Common myeloid progenitor, CD34-positive (primary cell): Measurements from ENCODE around the gene PTPRK.

Experiments
- CTCF ChIA-PET: fragments of 350-600 bp; sonication (Branson Sonifier 250); formaldehyde crosslinking; loops from one replicate; lab custom pipeline; 2021; ENCODE audit warnings: antibody characterized with exemption; lab: Charles Lee
- POLR2A ChIA-PET: fragments of 350-600 bp; sonication (Branson Sonifier 250); formaldehyde crosslinking; loops from one replicate; lab custom pipeline; 2021; ENCODE audit warnings: antibody characterized with exemption; lab: Charles Lee
- DNase-seq, 3 donors: peaks; one replicate each; pipeline versions ENCODE4 v3.0.0 to v3.0.0-alpha.2; 2013
- H3K27ac ChIP-seq, 2 experiments: 1 replicate in 1 of 2; 2 replicates in 1 of 2; pipeline ENCODE4 v1.7.0; 2013; ENCODE audit warnings: inconsistent platforms in 2 of 2, low read length in 2 of 2, mild to moderate bottlenecking in 2 of 2, low read depth in 1 of 2, moderate library complexity in 1 of 2; ENCODE audit not compliant: severe bottlenecking in 2 of 2, insufficient read depth in 1 of 2, poor library complexity in 1 of 2
- H3K27me3 ChIP-seq, 5 experiments: replicated peaks in 2 of 5; 1 replicate in 3 of 5; 2 replicates in 2 of 5; pipeline versions ENCODE4 v1.6.1 to v1.7.0; 2013; ENCODE audit warnings: low read length in 4 of 5, mild to moderate bottlenecking in 2 of 5, moderate library complexity in 2 of 5, inconsistent platforms in 1 of 5; ENCODE audit not compliant: insufficient read depth in 5 of 5, control insufficient read depth in 4 of 5
- H3K36me3 ChIP-seq, 4 experiments: 1 replicate in 2 of 4; 2 replicates in 2 of 4; pipeline versions ENCODE4 v1.6.1 to v1.7.0; 2013; ENCODE audit warnings: low read length in 3 of 4, control low read depth in 1 of 4, mild to moderate bottlenecking in 1 of 4; ENCODE audit not compliant: control insufficient read depth in 4 of 4, insufficient read depth in 4 of 4
- H3K4me1 ChIP-seq, 4 experiments: 1 replicate in 3 of 4; 2 replicates in 1 of 4; pipeline versions ENCODE4 v1.6.1 to v1.7.1; 2013; ENCODE audit warnings: low read length in 3 of 4, mild to moderate bottlenecking in 3 of 4, control low read depth in 1 of 4, inconsistent platforms in 1 of 4, moderate library complexity in 1 of 4; ENCODE audit not compliant: control insufficient read depth in 4 of 4, insufficient read depth in 4 of 4; ENCODE audit errors: control extremely low read depth in 1 of 4
- H3K4me3 ChIP-seq, 7 experiments: 1 replicate in 4 of 7; 2 replicates in 3 of 7; pipeline versions ENCODE4 v1.5.1 to v1.7.0; 2013; ENCODE audit warnings: mild to moderate bottlenecking in 7 of 7, low read length in 6 of 7, moderate library complexity in 6 of 7, inconsistent platforms in 2 of 7, low read depth in 2 of 7, control low read depth in 1 of 7; ENCODE audit not compliant: insufficient read depth in 4 of 7, control insufficient read depth in 1 of 7; ENCODE audit errors: extremely low read depth in 1 of 7
- H3K9me3 ChIP-seq, 5 experiments: 1 replicate in 4 of 5; 2 replicates in 1 of 5; pipeline versions ENCODE4 v1.6.1 to v1.7.1; 2013; ENCODE audit warnings: low read length in 4 of 5, mild to moderate bottlenecking in 2 of 5, inconsistent platforms in 1 of 5, low read depth in 1 of 5, moderate library complexity in 1 of 5; ENCODE audit not compliant: control insufficient read depth in 4 of 5, insufficient read depth in 2 of 5; ENCODE audit errors: control extremely low read depth in 1 of 5
- WGBS: methylation state at CpG from one replicate; pipeline ENCODE4 v1.1.5; 2013; ENCODE audit not compliant: insufficient coverage; 5-methylcytosine and 5-hydroxymethylcytosine counted together

PTPRK gene

DNA sequence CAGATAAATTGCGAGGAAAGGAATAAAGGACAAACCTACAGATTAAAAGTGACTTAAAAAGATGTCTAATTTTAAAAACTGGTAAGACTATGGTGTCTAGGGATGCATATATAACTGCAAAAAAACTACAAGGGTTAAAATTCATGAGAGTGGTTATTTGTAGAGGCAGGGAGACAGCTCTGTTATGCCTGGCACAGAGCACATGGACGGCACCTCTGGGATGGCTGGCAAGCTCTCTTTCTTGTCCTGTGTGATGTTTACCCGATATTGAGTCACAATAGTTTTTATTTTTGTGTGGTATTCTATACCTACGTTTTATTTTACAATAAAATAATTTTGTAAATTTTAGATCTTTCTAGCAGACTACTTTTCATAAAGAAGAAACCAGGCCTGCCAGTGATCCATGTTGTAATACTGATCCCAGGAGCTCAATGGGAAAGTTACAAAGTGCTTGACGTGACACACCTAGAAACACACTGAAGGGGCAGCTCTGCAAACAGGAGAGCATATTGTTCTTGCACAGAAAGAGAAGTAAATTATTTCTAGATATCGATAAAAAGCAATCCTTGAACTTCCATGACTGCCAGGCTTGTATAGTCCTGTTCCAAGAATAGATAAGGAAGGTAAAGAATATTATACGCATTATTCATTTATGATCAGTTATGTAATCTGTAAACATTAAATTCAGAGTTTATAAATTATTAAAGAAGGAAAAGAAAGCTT is 290.0 kb downstream of the PTPRK start:
- Histone ChIP-seq H3K36me3 (no peaks in the 10 kb centered on the region), H3K27ac (no peak overlapping the region), H3K27me3 (no peaks in the 10 kb centered on the region), H3K4me3 (no peak overlapping the region), H3K9me3 (no peaks in the 10 kb centered on the region), H3K4me1 (no peaks in the 10 kb centered on the region)
- 100% methylated on average over 2 of the region's 7 CpGs for WGBS
- no peak for DNase-seq
- POLR2A ChIA-PET = no interaction called here
- CTCF ChIA-PET = interaction anchor here (1.5 kb wide), 1 partner anchor 9 kb away, joined by 4 read pairs; no protein-coding TSS in a partner anchor

DNA sequence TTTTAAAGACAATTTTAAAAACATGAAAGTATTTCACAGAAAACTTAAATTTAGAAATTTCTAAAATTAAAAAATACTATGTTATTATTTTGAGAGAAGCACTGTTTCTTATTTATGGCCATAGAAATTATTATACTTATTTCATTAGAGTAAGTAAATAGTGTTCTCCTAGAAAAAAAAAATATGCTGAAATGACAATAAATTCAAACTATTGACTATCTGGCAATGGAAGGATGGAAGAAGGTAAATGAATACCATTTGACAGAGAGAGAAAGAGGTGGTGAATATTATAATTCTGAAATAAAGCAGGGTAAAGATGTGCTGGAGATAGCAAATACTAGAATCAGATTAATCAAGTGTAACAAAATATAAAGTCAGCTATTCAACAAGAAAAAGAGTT is 294.8 kb downstream of the PTPRK start:
- H3K27ac ChIP-seq = no peak overlapping the region

DNA sequence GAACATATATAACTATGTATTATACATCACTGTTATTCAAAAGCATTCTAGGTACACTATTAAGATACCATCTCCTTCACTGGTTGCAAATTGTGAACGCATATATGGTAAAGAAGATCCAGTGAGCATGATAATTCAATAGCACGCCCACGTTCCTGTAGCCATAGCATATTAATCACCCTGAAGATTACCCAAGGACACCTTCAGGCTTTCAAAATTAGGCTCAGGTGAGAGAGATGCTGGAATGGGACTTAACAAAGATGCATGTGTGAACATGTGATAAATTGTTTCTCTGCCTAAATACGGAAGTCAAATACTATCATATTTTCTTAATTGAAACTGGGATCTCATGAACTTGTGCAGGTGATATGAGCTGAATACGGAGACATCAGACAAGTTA is 303.5 kb downstream of the PTPRK start:
- H3K27me3 ChIP-seq = no peaks in the 10 kb centered on the region
- H3K36me3 ChIP-seq = no peaks in the 10 kb centered on the region
- ChIA-PET POLR2A (no interaction called here), CTCF (no interaction called here)
- no peaks in the 10 kb centered on the region for H3K4me1 ChIP-seq
- no peaks in the 10 kb centered on the region for H3K9me3 ChIP-seq
- H3K4me3 ChIP-seq = no peak overlapping the region
- no peak overlapping the region for H3K27ac ChIP-seq
- WGBS = no CpG with 5 or more reads among the region's 5 CpGs
- no peak for DNase-seq

More for the DNA sequence above, 294.8 kb downstream of the PTPRK start:
- no peak for DNase-seq
- ChIA-PET POLR2A (no interaction called here), CTCF (no interaction called here)
- no peaks in the 10 kb centered on the region for H3K27me3 ChIP-seq
- H3K4me1 ChIP-seq = no peaks in the 10 kb centered on the region
- no peaks in the 10 kb centered on the region for H3K9me3 ChIP-seq
- no peak overlapping the region for H3K4me3 ChIP-seq
- no peaks in the 10 kb centered on the region for H3K36me3 ChIP-seq

- ChIA-PET POLR2A (no interaction called here), CTCF (no interaction called here)
- Histone ChIP-seq H3K36me3 (no peaks in the 10 kb centered on the region), H3K4me3 (no peak overlapping the region), H3K4me1 (no peaks in the 10 kb centered on the region), H3K27ac (no peak overlapping the region), H3K27me3 (no peaks in the 10 kb centered on the region), H3K9me3 (no peaks in the 10 kb centered on the region)
- DNase-seq = peak in 2 of 3 donors; percentile 0 to 6
- 42% methylated on average over 1 of the region's 3 CpGs for WGBS
Measured at GRCh38 chr6:128209771-128210170, 310.6 kb downstream of the PTPRK start.

DNA sequence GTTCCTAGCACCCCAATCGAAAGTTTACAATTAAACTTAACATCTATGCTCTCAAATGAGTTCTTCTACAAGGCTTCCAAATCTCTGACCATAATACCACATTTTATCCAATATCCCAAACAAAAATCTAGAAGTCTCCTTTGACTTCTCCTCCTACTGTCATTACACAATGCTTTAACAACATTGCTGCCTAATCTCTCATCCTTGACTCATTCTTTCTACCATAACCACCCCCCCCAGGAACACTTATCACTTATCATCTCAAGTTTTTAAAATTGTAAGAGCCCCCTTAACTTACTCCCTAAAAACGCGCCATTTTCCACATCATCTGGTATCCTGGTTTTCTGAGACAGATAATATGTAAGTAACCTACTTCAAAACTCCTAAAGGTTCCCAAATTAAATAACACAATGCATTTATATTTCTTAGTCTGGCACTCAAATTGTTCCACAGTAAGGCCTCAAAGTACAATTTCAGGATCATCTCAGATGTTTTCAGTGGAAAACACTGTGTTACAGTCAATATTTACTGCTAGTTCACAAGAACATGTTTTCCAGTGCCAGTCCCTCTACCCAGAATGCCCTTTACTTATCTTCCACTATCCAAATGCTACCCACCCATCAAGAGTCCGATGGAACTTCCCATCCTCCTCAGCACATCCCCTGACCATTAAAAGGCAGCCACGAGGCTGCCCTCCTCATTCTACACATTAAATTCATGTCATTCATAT is 311.4 kb downstream of the PTPRK start:
- 93% methylated on average over 3 of the region's 5 CpGs for WGBS
- Histone ChIP-seq H3K36me3 (no peaks in the 10 kb centered on the region), H3K4me1 (no peaks in the 10 kb centered on the region), H3K27ac (no peak overlapping the region), H3K9me3 (no peaks in the 10 kb centered on the region), H3K27me3 (no peaks in the 10 kb centered on the region), H3K4me3 (no peak overlapping the region)
- ChIA-PET CTCF (no interaction called here), POLR2A (no interaction called here)
- DNase-seq = no peak

- ChIA-PET POLR2A (no interaction called here), CTCF (no interaction called here)
- no peak overlapping the region for H3K27ac ChIP-seq
Measured at GRCh38 chr6:128208078-128208477, 312.3 kb downstream of the PTPRK start.

DNA sequence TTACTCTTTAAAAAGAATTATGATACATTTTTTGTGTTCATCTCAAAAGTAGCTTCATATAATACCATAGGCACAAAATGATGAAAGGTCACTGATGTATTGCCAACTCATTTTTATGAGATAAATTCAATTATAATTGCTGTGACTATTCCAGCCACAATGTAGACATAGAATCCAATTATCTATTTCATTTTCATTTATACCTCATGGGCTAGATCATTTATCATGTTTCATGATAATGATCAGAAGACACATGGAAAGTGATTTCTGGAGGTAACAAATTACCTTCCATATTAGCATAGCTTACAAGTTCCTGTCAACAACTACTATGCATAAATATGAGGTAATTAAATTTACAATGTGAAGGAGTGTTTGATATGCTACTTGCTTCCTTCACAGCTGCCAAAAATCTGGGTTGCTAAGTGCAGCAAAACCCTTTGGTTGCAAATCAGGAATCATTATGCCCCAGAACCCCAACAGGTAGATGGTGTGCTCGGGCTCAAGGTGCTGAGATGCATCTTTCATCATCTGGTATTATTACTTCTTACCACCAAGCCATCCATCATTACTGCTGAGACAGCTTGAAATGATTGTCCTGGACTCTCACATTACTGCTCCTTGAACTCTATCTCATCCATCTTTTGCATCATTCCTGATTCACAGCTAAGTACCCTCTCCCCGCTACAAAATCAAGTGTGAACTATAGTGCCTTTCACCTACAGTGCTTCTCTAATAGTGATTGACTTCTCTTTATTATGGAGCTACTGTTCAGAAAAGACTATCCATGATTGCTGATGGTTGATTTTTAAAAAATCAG is 313.6 kb downstream of the PTPRK start:
- Histone ChIP-seq H3K36me3 (no peaks in the 10 kb centered on the region), H3K9me3 (no peaks in the 10 kb centered on the region), H3K27me3 (no peaks in the 10 kb centered on the region), H3K4me3 (no peak overlapping the region), H3K4me1 (no peaks in the 10 kb centered on the region), H3K27ac (no peak overlapping the region)
- WGBS = 100% methylated on average over 2 of the region's 2 CpGs
- ChIA-PET CTCF (no interaction called here), POLR2A (no interaction called here)
- no peak for DNase-seq

More at GRCh38 chr6:128208078-128208477, 312.3 kb downstream of the PTPRK start:
- H3K4me1 ChIP-seq = no peaks in the 10 kb centered on the region
- H3K27me3 ChIP-seq = no peaks in the 10 kb centered on the region
- H3K36me3 ChIP-seq = no peaks in the 10 kb centered on the region
- no peaks in the 10 kb centered on the region for H3K9me3 ChIP-seq
- no peak overlapping the region for H3K4me3 ChIP-seq
- DNase-seq = no peak
